Thyroid gland (tissue), 4 donors: ENCODE results near the gene TMEM270. TPM values are rescaled to one million over a fixed set of nuclear protein-coding genes. Genes with fewer than 3 reads are reported as not detected.

Experiments used
- DNase-seq, 2 donors: peaks; one replicate each; pipeline ENCODE4 v3.0.0-alpha.2; 2019
- H3K27ac ChIP-seq, 3 donors: fragments of 200-600 bp; sonication (generic); 1 replicate in 2 of 3; 2 replicates in 1 of 3; pipeline ENCODE4 v1.5.1; 2016 to 2019; ENCODE audit warnings: mild to moderate bottlenecking in 1 of 3, moderate library complexity in 1 of 3
- H3K27me3 ChIP-seq: fragments of 200-600 bp; sonication (generic); one replicate; pipeline ENCODE4 v1.5.1; 2019
- H3K36me3 ChIP-seq, 2 donors: fragments of 200-600 bp; sonication (generic); one replicate each; pipeline ENCODE4 v1.5.1; 2016 to 2019
- H3K4me1 ChIP-seq, 2 donors: fragments of 200-600 bp; sonication (generic); one replicate each; pipeline ENCODE4 v1.5.1; 2017 to 2019
- H3K4me3 ChIP-seq, 3 donors: fragments of 200-600 bp; sonication (generic); replicated peaks in 1 of 3; 1 replicate in 2 of 3; 2 replicates in 1 of 3; pipeline ENCODE4 v1.5.1; 2016; ENCODE audit warnings: mild to moderate bottlenecking in 1 of 3
- H3K9me3 ChIP-seq: fragments of 200-600 bp; sonication (generic); one replicate; pipeline ENCODE4 v1.5.1; 2017
- POLR2A ChIP-seq, 2 donors: fragments of 450-650 bp; IDR thresholded peaks; one replicate each; pipeline ENCODE4 v1.6.1; 2017; ENCODE audit warnings: antibody characterized with exemption in 2 of 2, mild to moderate bottlenecking in 2 of 2, moderate library complexity in 1 of 2
- WGBS, 2 donors: methylation state at CpG; one replicate each; pipeline ENCODE4 v1.1.5; 2017; 5-methylcytosine and 5-hydroxymethylcytosine counted together
- intact Hi-C: fragments of 100-400 bp; cut with DNase I; formaldehyde crosslinking; loops from one replicate; pipeline ENCODE4 v1.15.1; 2023
- total RNA-seq, 4 donors: library from RNA; depleted of rRNA; stranded (reverse); fragments of >200 nt; gene quantifications; one replicate each; pipeline ENCODE4 v1.2.3, GENCODE V29; 2016
- TF ChIP-seq, protein P1 (sequence below), 6 experiments: fragments of 200-600 bp in 3 of 6; fragments of 450-650 bp in 3 of 6; sonication (generic) in 3 of 6; IDR thresholded peaks; one replicate each; pipeline ENCODE4 v1.5.1; 2016 to 2019; ENCODE audit warnings: antibody characterized with exemption in 6 of 6, mild to moderate bottlenecking in 2 of 6, inconsistent platforms in 1 of 6, moderate library complexity in 1 of 6

TMEM270 gene
- total RNA-seq, 4 donors from 2014 or later = not detected

DNA sequence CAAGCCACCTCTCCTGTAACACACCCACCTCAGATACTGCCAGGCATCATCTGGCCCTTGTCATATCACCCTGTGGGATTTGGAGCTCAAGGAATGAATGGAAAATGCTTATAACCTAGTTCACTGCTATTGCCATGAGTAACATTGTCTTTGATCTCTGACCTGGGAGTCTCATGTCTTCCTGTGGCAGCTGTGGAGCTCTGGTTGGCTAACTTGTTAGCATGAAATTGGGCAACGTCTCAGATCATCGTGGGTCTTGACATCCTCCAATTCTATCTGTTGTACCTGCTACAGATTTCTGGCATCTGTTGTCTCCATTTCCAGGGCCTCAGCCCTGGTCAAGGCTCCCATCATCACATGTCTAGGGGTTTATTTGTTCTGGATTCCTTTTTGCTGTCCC is 2.2 kb upstream of the TMEM270 start:
- no peaks in the 10 kb centered on the region for H3K36me3 ChIP-seq
- H3K27ac ChIP-seq = no peak overlapping the region
- no peaks in the 10 kb centered on the region for H3K27me3 ChIP-seq
- DNase-seq = no peak
- no peak overlapping the region for H3K4me3 ChIP-seq
- intact Hi-C loops = loop anchor here (5.0 to 10.0 kb wide), 2 partner anchors 84 to 252 kb away; partner anchors contain the start of gene CLDN3
- 61 to 81% methylated on average over 2 of the region's 2 CpGs for WGBS, 2 donors
- TF ChIP-seq POLR2A (IDR thresholded peaks at IDR 0.05) = no peak
- TF ChIP-seq, protein P1, sequence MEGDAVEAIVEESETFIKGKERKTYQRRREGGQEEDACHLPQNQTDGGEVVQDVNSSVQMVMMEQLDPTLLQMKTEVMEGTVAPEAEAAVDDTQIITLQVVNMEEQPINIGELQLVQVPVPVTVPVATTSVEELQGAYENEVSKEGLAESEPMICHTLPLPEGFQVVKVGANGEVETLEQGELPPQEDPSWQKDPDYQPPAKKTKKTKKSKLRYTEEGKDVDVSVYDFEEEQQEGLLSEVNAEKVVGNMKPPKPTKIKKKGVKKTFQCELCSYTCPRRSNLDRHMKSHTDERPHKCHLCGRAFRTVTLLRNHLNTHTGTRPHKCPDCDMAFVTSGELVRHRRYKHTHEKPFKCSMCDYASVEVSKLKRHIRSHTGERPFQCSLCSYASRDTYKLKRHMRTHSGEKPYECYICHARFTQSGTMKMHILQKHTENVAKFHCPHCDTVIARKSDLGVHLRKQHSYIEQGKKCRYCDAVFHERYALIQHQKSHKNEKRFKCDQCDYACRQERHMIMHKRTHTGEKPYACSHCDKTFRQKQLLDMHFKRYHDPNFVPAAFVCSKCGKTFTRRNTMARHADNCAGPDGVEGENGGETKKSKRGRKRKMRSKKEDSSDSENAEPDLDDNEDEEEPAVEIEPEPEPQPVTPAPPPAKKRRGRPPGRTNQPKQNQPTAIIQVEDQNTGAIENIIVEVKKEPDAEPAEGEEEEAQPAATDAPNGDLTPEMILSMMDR (IDR thresholded peaks at IDR 0.05) = no peak
- H3K9me3 ChIP-seq = no peaks in the 10 kb centered on the region
- no peaks in the 10 kb centered on the region for H3K4me1 ChIP-seq

DNA sequence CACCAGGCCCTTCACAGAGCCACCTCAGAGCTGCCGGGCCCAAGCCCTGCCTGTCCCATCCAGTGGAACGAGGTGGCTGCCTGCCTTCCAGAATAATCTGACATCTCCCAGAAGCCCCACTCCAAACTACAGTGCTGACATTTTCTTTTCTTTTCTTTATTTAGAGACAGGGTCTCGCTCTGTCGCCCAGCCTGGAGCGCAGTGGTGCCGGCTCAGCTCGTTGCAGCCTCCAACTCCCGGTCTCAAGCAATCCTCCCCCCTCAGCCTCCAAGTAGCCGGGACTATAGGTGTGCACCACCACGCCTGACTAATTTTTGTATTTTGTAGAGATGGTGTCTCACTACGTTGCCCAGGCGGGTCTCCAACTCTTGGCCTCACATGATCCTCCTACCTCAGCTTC is 346 bp downstream of the TMEM270 start:
- DNase-seq = no peak
- H3K27me3 ChIP-seq = no peaks in the 10 kb centered on the region
- no peak overlapping the region for H3K4me3 ChIP-seq
- intact Hi-C loops = loop anchor here (10.0 kb wide), 2 partner anchors 343 to 543 kb away; no protein-coding TSS in a partner anchor
- WGBS, 2 donors = 86 to 90% methylated on average over 12 of the region's 12 CpGs
- H3K4me1 ChIP-seq = no peaks in the 10 kb centered on the region
- no peak for TF ChIP-seq POLR2A (IDR thresholded peaks at IDR 0.05)
- TF ChIP-seq, protein P1 (IDR thresholded peaks at IDR 0.05) = no peak
- no peaks in the 10 kb centered on the region for H3K36me3 ChIP-seq
- no peaks in the 10 kb centered on the region for H3K9me3 ChIP-seq
- H3K27ac ChIP-seq = no peak overlapping the region

DNA sequence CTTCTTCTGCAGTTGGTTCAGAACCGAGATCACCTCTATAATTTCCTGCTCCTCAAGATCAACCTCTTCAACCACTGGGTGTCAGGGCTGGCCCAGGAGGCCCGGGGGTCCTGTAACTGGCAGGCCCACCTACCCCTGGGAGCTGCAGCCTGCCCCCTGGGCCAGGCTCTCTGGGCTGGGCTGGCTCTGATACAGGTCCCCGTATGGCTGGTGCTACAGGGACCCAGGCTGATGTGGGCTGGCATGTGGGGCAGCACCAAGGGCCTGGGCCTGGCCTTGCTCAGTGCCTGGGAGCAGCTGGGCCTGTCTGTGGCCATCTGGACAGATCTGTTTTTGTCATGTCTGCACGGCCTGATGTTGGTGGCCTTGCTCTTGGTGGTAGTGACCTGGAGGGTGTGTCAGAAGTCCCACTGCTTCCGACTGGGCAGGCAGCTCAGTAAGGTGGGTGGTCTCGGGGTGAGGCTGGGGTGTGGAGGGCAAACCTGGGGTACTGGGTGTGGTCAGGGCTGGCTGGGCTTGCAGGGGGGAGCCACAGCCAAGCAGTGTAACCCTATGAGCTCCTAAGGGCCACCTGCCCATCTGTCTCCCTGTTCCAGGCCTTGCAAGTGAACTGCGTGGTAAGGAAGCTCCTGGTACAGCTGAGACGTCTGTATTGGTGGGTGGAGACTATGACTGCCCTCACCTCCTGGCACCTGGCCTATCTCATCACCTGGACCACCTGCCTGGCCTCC is 4.2 kb downstream of the TMEM270 start:
- Histone ChIP-seq H3K4me1 (peaks cover 6 to 13% of the 10 kb centered on the region in 2 donors), H3K36me3 (no peaks in the 10 kb centered on the region), H3K27me3 (no peaks in the 10 kb centered on the region), H3K27ac (no peak overlapping the region), H3K4me3 (no peak overlapping the region), H3K9me3 (no peaks in the 10 kb centered on the region)
- TF ChIP-seq, protein P1 (IDR thresholded peaks at IDR 0.05) = no peak
- TF ChIP-seq POLR2A (IDR thresholded peaks at IDR 0.05) = no peak
- no peak for DNase-seq
- intact Hi-C loops = loop anchor here (5.0 to 10.0 kb wide), 3 partner anchors 162 to 540 kb away; partner anchors contain the start of gene ELN
- WGBS, 2 donors = 83 to 89% methylated on average over 5 to 7 of the region's 8 CpGs

- DNase-seq = peak; percentile 46 to 55
- Histone ChIP-seq H3K4me1 (peaks cover 8 to 20% of the 10 kb centered on the region in 2 donors), H3K4me3 (no peak overlapping the region), H3K9me3 (no peaks in the 10 kb centered on the region), H3K27ac (no peak overlapping the region), H3K27me3 (no peaks in the 10 kb centered on the region), H3K36me3 (no peaks in the 10 kb centered on the region)
- TF ChIP-seq, protein P1 (IDR thresholded peaks at IDR 0.05) = peak in 4 of 6 experiments; percentile 32 to 61 (median 59)
- TF ChIP-seq POLR2A (IDR thresholded peaks at IDR 0.05) = no peak
- 75 to 80% methylated on average over 4 to 6 of the region's 6 CpGs for WGBS, 2 donors
- intact Hi-C loops = loop anchor here (5.0 to 10.0 kb wide), 3 partner anchors 161 to 539 kb away; partner anchors contain the start of gene ELN
These were observed 4.9 kb downstream of the TMEM270 start for GRCh38 chr7:73865738-73866445.

DNA sequence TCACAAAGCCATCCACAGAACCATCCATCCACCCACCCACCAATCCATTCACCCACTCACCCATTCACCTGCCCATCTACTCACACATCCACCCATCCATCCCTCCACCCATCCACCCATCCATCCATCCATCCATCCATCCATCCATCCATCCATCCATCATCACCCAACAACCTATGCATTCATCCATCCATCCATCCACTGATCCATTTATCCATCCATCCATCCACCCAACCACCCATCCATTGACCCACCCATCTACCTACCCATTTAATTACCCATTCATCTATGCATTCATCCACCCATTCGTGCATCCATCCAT is 5.4 kb downstream of the TMEM270 start:
- TF ChIP-seq POLR2A (IDR thresholded peaks at IDR 0.05) = no peak
- TF ChIP-seq, protein P1 (IDR thresholded peaks at IDR 0.05) = peak in 1 of 6 experiments; percentile 1
- H3K27ac ChIP-seq = no peak overlapping the region
- DNase-seq = no peak
- no peaks in the 10 kb centered on the region for H3K9me3 ChIP-seq
- peaks cover 8 to 21% of the 10 kb centered on the region in 2 donors for H3K4me1 ChIP-seq
- no peaks in the 10 kb centered on the region for H3K36me3 ChIP-seq
- intact Hi-C loops = loop anchor here (5.0 to 10.0 kb wide), 3 partner anchors 161 to 538 kb away; partner anchors contain the start of gene ELN
- H3K27me3 ChIP-seq = no peaks in the 10 kb centered on the region
- no peak overlapping the region for H3K4me3 ChIP-seq
- 90 to 98% methylated on average over 1 of the region's 1 CpG for WGBS, 2 donors
